Measurements from ENCODE around the gene ZMYND8.

GRCh38 chr20:47359530-47360296, 3.2 kb upstream of the ZMYND8 start:
- TF ChIP-seq CTCF (IDR thresholded peaks at IDR 0.05) (no peak), ZFX (IDR thresholded peaks at IDR 0.05; ENCODE audit: borderline replicate concordance) (no peak)
